Activated CD4-positive, alpha-beta T cell treated with anti-CD3 and anti-CD28 coated beads for 36 hours (primary cell): ENCODE data around the gene EPHB2. TPM values are rescaled to one million over a fixed set of nuclear protein-coding genes. Genes with fewer than 3 reads are reported as not detected.

Source experiments
- ATAC-seq: fragments of 200-7000 bp; cut with Tn5 transposase; one replicate; pipeline ENCODE4 v1.10.0; 2021; ENCODE audit warnings: mild to moderate bottlenecking, moderate library complexity
- CTCF ChIA-PET: fragments of 350-600 bp; sonication (Branson Sonifier 250); formaldehyde crosslinking; loops from one replicate; lab custom pipeline; 2021; ENCODE audit warnings: antibody characterized with exemption; lab: Charles Lee
- POLR2A ChIA-PET: fragments of 350-600 bp; sonication (Branson Sonifier 250); formaldehyde crosslinking; loops from one replicate; lab custom pipeline; 2021; ENCODE audit warnings: antibody characterized with exemption, inconsistent platforms; lab: Charles Lee
- DNase-seq: peaks from one replicate; pipeline ENCODE4 v3.0.0-alpha.2; 2020
- H3K27ac Mint-ChIP-seq: one replicate; pipeline ENCODE4 v1.8.0; 2021; ENCODE audit warnings: mixed read lengths
- H3K27me3 Mint-ChIP-seq: one replicate; pipeline ENCODE4 v1.8.0; 2021; ENCODE audit warnings: mixed read lengths
- H3K36me3 Mint-ChIP-seq: one replicate; pipeline ENCODE4 v1.8.0; 2021; ENCODE audit warnings: low read depth, mixed read lengths
- H3K4me1 Mint-ChIP-seq: one replicate; pipeline ENCODE4 v1.8.0; 2021; ENCODE audit warnings: mixed read lengths
- H3K4me3 Mint-ChIP-seq: one replicate; pipeline ENCODE4 v1.8.0; 2021; ENCODE audit warnings: mild to moderate bottlenecking, moderate library complexity, mixed read lengths
- H3K9me3 Mint-ChIP-seq: one replicate; pipeline ENCODE4 v1.8.0; 2021; ENCODE audit warnings: low read depth, mixed read lengths
- intact Hi-C, 2 experiments: fragments of 100-400 bp; cut with DNase I in 1 of 2; cut with micrococcal nuclease in 1 of 2; formaldehyde crosslinking; loops; one replicate each; pipeline versions ENCODE4 v1.14.2 to v1.15.1; 2022 to 2024; cut with DNase I, micrococcal nuclease
- total RNA-seq, 2 experiments: library from RNA; stranded (reverse); gene quantifications; one replicate each; pipeline ENCODE4 v1.2.3, GENCODE V29; 2021

Gene EPHB2
- total RNA-seq, 2 experiments from 2014 or later = not detected

DNA sequence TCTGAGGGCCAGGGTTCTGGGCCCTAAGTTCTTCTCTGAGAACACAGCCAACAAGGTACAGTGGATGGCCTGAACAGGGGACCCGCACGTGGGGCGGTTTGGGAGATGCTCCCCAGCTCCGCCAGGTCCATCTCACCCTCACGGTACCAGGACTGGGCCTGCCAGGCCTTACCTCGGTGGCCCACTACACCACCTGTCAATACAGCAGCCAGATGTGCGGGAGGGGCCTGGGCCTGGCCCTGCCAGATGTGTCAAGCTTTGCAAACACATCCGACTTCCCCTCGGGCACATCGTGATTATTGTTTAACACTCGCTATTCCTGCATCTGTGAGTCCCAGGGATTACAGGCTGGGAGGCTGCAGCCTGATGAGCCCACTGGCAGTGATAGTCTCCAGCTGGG is 139.6 kb downstream of the EPHB2 start:
- Mint-ChIP-seq H3K9me3 (no peaks in the 10 kb centered on the region), H3K4me3 (no peak overlapping the region)
- intact Hi-C loops = no loop called here

DNA sequence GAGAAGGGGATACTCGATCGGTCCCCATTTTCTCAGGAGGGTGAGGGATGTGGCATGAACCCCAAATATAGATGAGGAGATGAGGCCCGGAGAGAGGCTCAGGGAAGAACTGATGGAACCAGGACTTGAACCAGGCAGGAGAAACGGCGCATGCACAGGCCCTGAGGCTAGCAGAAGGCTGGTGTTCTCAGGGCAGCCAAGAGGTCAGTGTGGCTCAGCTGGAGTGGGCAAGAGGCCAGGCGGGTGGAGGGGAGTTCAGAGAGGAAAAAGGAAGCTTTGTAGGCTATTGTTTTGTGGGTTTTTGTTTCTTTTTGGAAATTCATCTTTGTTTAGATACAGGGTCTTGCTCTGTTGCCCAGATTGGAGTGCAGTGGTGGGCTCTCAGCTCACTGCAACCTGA is 140.0 kb downstream of the EPHB2 start:
- Mint-ChIP-seq H3K9me3 (no peaks in the 10 kb centered on the region), H3K27ac (no peak overlapping the region), H3K27me3 (peaks cover 22% of the 10 kb centered on the region), H3K4me3 (no peak overlapping the region), H3K4me1 (peaks cover 3% of the 10 kb centered on the region), H3K36me3 (no peaks in the 10 kb centered on the region)
- intact Hi-C loops = no loop called here
- no peak for DNase-seq
- ATAC-seq = no peak
- ChIA-PET CTCF (no interaction called here), POLR2A (no interaction called here)

More for the DNA sequence above, 139.6 kb downstream of the EPHB2 start:
- ChIA-PET POLR2A (no interaction called here), CTCF (no interaction called here)
- Mint-ChIP-seq H3K27me3 (peaks cover 26% of the 10 kb centered on the region), H3K4me1 (peaks cover 3% of the 10 kb centered on the region), H3K27ac (no peak overlapping the region), H3K36me3 (no peaks in the 10 kb centered on the region)
- ATAC-seq (no peak), DNase-seq (no peak)

DNA sequence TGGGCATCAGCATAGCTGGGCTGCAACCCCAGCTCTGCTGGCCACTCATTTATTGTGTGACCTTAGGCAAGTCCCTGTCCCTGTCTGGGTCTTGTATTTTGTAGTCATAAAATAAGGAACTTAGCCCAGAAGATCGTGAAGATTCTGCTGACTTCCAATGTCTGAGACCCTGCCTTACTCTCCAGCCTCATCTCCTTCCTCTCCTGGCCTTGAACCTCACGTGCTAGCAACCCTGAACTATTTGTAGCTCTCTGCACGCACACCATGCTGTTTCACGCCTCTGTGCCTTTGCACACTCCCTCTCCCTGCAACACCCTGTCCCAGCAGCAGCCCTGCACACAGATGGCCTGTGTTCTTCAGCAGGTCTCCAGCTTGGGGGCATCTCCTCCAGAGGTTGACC is 140.9 kb downstream of the EPHB2 start:
- H3K27ac Mint-ChIP-seq = no peak overlapping the region
- H3K4me3 Mint-ChIP-seq = no peak overlapping the region
- DNase-seq (no peak), ATAC-seq (no peak)
- H3K36me3 Mint-ChIP-seq = no peaks in the 10 kb centered on the region
- H3K9me3 Mint-ChIP-seq = no peaks in the 10 kb centered on the region
- intact Hi-C loops = no loop called here
- ChIA-PET POLR2A (no interaction called here), CTCF (no interaction called here)
- peaks cover 2% of the 10 kb centered on the region for H3K4me1 Mint-ChIP-seq
- peaks cover 19% of the 10 kb centered on the region for H3K27me3 Mint-ChIP-seq

DNA sequence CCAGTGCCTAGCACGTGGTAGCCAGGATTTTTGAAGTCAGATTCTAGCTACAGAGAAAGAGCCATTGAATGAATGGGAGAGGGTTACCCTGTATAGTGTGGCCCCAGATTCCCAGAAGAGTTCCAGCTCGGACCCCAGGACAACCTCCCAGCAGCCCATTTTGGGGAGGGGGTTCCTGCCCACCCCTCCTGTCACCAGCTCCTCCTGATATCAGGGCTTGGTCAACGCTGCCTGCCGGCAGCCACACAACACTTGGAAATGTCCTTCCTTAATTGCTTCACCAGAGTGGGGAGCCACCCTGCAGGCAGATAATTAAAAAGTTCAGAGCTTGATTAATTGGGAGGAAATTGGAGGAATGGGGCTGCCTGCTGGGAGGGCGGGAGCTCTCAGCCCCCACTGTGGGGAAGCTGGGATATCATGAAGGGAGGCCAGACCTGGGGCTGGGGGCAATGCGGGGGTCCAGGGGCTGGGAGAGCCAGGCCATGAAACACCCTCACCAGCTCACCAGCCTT is 141.6 kb downstream of the EPHB2 start:
- no peak overlapping the region for H3K4me3 Mint-ChIP-seq
- H3K36me3 Mint-ChIP-seq = no peaks in the 10 kb centered on the region
- intact Hi-C loops = no loop called here
- no peak for DNase-seq
- no peak overlapping the region for H3K27ac Mint-ChIP-seq
- POLR2A ChIA-PET = no interaction called here
- H3K27me3 Mint-ChIP-seq = peaks cover 15% of the 10 kb centered on the region
- CTCF ChIA-PET = no interaction called here
- no peaks in the 10 kb centered on the region for H3K4me1 Mint-ChIP-seq
- no peaks in the 10 kb centered on the region for H3K9me3 Mint-ChIP-seq
- ATAC-seq = no peak

DNA sequence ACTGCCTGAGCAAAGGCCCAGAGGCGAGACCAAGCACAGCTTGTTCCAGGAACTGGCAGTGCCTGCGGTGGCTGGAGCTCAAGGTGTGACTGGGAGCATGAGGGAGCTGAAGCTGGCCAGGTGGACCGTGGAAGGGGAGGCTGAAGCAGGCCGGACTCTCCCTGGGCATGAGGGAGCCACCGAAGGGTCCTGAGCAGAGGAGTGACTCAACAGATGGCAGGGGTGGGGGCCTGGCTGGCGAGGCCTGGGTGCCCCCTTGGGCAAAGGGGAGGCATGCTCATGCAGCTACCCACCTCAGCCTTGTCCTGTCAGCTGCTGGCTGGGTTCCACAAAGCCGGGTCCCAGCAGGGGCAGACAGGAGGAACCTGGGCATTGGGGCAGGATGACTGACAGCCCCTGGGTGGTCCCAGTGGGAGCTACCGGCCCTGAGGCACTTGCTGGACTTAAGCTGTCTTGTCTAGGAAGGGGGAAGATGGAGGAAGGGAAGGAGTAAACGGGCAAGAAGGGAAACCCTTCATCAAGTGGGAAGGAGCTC is 143.1 kb downstream of the EPHB2 start:
- ChIA-PET CTCF (interaction anchor here (0.7 kb wide), 1 partner anchor 204 kb away, joined by 3 read pairs; no protein-coding TSS in a partner anchor), POLR2A (no interaction called here)
- intact Hi-C loops = no loop called here
- Mint-ChIP-seq H3K9me3 (no peaks in the 10 kb centered on the region), H3K4me3 (no peak overlapping the region), H3K27me3 (peaks cover 15% of the 10 kb centered on the region), H3K36me3 (no peaks in the 10 kb centered on the region), H3K27ac (no peak overlapping the region), H3K4me1 (no peaks in the 10 kb centered on the region)
- ATAC-seq (no peak), DNase-seq (no peak)

DNA sequence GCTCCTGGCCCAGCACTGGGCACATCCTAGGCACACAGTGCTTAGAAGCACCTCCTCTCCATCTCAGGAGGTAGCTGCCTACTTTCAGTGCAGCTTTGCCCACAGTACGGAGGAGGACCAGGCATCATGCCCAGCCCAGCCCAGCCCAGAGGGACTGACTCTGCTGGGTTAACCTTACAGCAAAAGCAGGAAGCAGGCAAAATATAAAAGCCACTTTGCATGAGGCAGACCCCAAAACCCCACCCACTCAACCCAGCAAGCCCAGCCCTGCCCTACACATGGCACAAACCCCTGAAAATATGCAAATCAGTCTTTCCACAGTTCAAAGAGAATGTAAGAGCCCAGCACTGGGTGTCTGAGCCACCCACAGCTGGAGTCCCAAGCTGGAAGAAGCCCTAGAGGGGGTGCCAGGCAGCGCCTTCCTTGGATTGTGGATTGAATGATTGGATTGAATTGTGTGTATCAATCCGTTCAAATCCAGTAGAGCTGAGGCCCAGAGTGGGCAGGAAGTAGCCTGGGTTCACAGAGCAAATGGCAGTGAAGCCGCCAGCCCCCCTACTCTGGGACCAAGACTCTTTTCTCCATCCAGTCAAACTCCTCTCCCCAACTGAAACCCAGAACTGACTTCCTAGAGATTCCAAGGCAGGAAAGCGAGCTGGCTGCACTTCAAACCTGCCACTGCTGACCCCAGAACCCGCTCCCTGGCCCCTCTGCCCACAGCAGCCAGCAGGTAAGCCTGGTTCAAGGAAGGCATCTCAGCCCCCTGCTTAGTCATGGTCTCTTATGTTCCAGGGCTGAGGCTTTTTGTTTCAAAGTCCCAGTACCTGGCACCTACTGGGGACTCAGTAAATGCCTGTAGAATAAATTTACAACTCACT is 144.3 kb downstream of the EPHB2 start:
- intact Hi-C loops = no loop called here
- POLR2A ChIA-PET = no interaction called here
- H3K36me3 Mint-ChIP-seq = no peaks in the 10 kb centered on the region

DNA sequence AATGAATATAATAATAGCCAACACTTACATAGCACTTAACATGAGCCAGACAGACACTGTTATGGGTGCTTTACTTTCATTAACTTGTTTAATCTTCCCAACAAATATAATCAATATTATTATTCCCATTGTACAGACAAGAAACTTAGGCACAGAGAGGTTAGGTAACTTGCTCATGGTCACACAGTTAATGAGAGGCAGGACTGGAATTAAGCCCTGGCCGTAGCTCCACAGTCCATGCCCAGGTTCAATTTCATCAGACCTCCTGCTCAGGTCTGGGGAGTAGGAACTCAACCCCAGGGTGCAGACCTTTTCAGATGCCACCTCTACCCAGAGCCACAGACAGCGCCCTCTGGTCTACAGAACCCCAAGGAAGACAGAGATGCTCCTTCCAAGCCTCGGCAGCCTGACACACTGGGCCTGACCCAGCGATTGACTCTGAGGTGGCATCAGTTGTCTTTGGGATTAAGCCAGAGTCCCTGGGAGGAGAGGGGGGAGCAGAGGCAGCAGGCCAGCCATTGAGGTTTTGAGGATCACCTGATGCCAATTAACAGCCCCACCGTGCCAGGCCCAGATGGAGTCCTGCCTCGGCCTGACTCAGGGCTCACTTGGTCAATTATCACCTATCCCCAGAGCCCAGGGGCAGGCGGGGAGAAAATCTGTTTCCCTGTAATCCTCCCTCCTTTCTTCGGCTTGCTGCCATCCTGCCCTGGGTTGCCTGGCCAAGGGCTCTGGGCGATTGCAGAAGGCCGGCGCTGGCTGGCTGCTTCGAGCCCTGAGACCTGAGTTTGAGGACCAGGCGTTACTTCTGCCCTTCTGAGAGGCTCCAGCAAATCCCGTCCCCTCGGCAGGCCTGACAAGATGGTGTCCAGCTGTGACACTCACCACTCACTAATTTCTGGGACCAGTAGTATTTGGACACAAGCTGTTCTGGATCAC is 145.3 kb downstream of the EPHB2 start:
- Mint-ChIP-seq H3K27me3 (peaks cover 11% of the 10 kb centered on the region), H3K36me3 (no peaks in the 10 kb centered on the region), H3K4me3 (no peak overlapping the region), H3K27ac (no peak overlapping the region), H3K4me1 (no peaks in the 10 kb centered on the region), H3K9me3 (no peaks in the 10 kb centered on the region)
- CTCF ChIA-PET = interaction anchor here (0.7 kb wide), 1 partner anchor 93 kb away, joined by 3 read pairs; no protein-coding TSS in a partner anchor
- no peak for ATAC-seq
- POLR2A ChIA-PET = no interaction called here
- intact Hi-C loops = no loop called here
- no peak for DNase-seq

More for the DNA sequence above, 144.3 kb downstream of the EPHB2 start:
- H3K9me3 Mint-ChIP-seq = no peaks in the 10 kb centered on the region
- H3K27ac Mint-ChIP-seq = no peak overlapping the region
- no peaks in the 10 kb centered on the region for H3K4me1 Mint-ChIP-seq
- no peak for DNase-seq
- no peak for ATAC-seq
- peaks cover 14% of the 10 kb centered on the region for H3K27me3 Mint-ChIP-seq
- no peak overlapping the region for H3K4me3 Mint-ChIP-seq
- CTCF ChIA-PET = no interaction called here

DNA sequence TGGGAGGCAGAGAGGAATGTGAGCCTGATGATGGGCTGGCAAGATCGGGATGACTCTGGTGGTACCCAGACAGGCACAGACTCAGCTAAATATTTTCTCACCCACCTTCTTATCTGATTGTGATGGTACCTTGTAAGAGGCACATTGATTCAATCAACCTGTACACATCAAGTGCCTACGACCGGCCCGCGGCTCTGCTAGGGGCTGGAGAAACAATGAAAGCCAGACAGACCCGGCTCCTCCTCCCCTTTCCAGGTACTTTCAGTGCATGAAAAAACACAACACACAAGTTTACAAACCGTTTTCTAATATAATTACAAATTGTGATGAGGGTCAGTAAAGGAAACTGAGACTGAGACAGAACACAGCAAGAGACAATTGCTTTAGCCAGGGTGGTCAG is 147.0 kb downstream of the EPHB2 start:
- Mint-ChIP-seq H3K27ac (no peak overlapping the region), H3K9me3 (no peaks in the 10 kb centered on the region), H3K36me3 (no peaks in the 10 kb centered on the region), H3K4me1 (no peaks in the 10 kb centered on the region), H3K4me3 (no peak overlapping the region), H3K27me3 (peaks cover 5% of the 10 kb centered on the region)
- CTCF ChIA-PET = no interaction called here
- POLR2A ChIA-PET = no interaction called here
- intact Hi-C loops = no loop called here
- ATAC-seq (no peak), DNase-seq (no peak)

DNA sequence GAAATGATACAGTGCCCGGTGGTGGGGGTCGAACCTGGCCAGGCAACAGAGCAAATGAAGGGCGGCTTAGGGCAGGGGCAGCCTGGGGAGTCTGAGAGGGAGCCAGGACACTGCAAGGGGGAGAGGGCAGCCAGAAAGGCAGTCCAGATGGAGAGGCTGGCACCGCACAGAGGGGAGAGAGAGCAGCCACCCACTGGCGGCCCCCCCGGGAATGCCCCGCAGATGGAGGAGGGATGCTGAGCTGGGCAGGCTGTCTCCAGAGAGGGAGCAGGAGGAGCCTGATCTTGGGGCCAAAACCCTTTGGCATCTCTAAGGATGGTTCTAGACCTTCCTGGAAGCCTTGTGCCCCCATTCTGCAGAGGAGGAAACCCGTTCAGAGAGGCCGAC is 149.8 kb downstream of the EPHB2 start:
- ChIA-PET CTCF (no interaction called here), POLR2A (no interaction called here)
- Mint-ChIP-seq H3K36me3 (no peaks in the 10 kb centered on the region), H3K27me3 (peaks cover 2% of the 10 kb centered on the region), H3K9me3 (no peaks in the 10 kb centered on the region), H3K4me3 (no peak overlapping the region), H3K4me1 (no peaks in the 10 kb centered on the region), H3K27ac (no peak overlapping the region)
- intact Hi-C loops = no loop called here
- no peak for DNase-seq
- ATAC-seq = no peak

DNA sequence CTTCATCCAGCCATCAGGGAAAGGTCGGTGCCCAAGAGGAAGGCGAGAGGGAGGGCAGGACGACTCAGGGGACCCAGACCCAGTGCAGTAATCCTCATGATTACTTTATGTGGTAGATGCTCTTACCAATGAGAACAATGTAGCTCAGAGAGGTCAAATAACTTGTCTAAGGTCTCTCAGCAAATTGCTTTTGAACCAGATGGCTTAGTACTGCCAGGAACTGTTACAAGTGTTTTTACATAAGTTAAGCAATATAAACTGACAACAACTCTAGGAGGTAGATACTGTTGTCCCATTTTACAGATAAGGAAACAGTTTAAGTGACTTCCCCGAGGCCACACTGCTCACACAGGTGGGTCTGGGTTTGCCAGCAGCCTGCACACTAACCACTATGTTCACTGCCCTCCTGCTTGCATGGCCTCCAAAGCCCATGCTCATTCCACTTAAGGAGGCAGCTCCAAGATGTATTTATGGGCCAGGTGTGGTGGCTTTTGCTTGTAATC is 150.3 kb downstream of the EPHB2 start:
- ATAC-seq (no peak), DNase-seq (no peak)
- H3K4me3 Mint-ChIP-seq = no peak overlapping the region
- H3K27me3 Mint-ChIP-seq = peaks cover 2% of the 10 kb centered on the region
- intact Hi-C loops = no loop called here
- no peak overlapping the region for H3K27ac Mint-ChIP-seq
- no peaks in the 10 kb centered on the region for H3K4me1 Mint-ChIP-seq
- ChIA-PET POLR2A (no interaction called here), CTCF (interaction anchor here (0.6 to 1.6 kb wide), 5 partner anchors 11 to 158 kb away, joined by 3 to 6 read pairs (median 4); no protein-coding TSS in a partner anchor)
- H3K36me3 Mint-ChIP-seq = no peaks in the 10 kb centered on the region
- no peaks in the 10 kb centered on the region for H3K9me3 Mint-ChIP-seq
